Measurements from ENCODE around the gene GPC5.

Gene GPC5

DNA sequence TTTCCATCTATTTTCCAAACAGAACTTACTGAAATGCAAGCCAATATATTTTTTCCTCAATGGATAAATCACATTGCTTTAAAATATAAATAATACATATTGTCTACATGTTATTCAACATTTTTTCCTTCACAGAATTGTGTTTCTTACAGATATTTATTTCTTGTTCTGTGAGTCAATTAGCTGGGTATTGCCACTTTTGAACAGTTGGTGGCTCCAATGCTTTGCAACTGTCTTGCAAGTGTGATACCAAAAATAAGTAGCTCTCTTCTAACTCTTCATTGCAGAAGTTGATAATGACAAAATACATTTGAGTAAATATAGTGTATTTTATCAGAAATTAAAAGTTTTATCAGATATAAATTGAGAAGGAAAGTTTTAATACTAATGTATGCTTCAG lies 17.1 kb upstream of the GPC5 start:
- TF ChIP-seq, protein P1, sequence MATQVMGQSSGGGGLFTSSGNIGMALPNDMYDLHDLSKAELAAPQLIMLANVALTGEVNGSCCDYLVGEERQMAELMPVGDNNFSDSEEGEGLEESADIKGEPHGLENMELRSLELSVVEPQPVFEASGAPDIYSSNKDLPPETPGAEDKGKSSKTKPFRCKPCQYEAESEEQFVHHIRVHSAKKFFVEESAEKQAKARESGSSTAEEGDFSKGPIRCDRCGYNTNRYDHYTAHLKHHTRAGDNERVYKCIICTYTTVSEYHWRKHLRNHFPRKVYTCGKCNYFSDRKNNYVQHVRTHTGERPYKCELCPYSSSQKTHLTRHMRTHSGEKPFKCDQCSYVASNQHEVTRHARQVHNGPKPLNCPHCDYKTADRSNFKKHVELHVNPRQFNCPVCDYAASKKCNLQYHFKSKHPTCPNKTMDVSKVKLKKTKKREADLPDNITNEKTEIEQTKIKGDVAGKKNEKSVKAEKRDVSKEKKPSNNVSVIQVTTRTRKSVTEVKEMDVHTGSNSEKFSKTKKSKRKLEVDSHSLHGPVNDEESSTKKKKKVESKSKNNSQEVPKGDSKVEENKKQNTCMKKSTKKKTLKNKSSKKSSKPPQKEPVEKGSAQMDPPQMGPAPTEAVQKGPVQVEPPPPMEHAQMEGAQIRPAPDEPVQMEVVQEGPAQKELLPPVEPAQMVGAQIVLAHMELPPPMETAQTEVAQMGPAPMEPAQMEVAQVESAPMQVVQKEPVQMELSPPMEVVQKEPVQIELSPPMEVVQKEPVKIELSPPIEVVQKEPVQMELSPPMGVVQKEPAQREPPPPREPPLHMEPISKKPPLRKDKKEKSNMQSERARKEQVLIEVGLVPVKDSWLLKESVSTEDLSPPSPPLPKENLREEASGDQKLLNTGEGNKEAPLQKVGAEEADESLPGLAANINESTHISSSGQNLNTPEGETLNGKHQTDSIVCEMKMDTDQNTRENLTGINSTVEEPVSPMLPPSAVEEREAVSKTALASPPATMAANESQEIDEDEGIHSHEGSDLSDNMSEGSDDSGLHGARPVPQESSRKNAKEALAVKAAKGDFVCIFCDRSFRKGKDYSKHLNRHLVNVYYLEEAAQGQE (IDR thresholded peaks at IDR 0.05; ENCODE audit: insufficient read depth in 1 of 2, low read depth in 2 of 2, low read length in 2 of 2), result no peak
- no peak for TF ChIP-seq TAF1 (IDR thresholded peaks at IDR 0.05; ENCODE audit: borderline replicate concordance, insufficient read depth, low read length)
- TF ChIP-seq SIN3A (IDR thresholded peaks at IDR 0.05; ENCODE audit: borderline replicate concordance, insufficient read depth, low read length), result no peak
- no peak for TF ChIP-seq FOXP2 (optimal IDR thresholded peaks at IDR 0.05; ENCODE audit: borderline replicate concordance, extremely low read depth, extremely low read length, insufficient read depth)
- TF ChIP-seq POLR2AphosphoS5 (IDR thresholded peaks at IDR 0.05; ENCODE audit: low read depth, low read length), result no peak

DNA sequence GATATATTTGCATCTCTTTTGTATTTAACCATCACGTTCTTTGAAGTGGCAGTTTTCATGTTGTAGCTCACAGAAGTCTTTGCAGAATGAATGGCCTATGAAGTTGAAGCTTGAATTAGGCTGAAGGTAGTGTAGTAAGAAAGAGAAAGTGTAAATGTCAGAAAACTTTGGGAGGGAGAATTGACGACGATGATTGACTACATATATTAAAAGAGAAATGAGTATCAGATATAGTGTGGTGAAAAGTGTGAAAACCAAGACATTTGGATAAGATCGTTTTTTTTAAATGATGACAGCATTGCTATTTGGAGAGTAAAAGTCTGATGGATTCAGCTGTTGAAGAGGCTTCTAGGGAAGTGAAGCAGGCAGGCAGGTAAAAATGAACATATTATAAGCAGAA lies 14.6 kb upstream of the GPC5 start:
- TF ChIP-seq, protein P1 (IDR thresholded peaks at IDR 0.05; ENCODE audit: insufficient read depth in 1 of 2, low read depth in 2 of 2, low read length in 2 of 2), result no peak
- TF ChIP-seq SIN3A (IDR thresholded peaks at IDR 0.05; ENCODE audit: borderline replicate concordance, insufficient read depth, low read length), result no peak
- no peak for TF ChIP-seq POLR2AphosphoS5 (IDR thresholded peaks at IDR 0.05; ENCODE audit: low read depth, low read length)
- no peak for TF ChIP-seq FOXP2 (optimal IDR thresholded peaks at IDR 0.05; ENCODE audit: borderline replicate concordance, extremely low read depth, extremely low read length, insufficient read depth)
- no peak for TF ChIP-seq TAF1 (IDR thresholded peaks at IDR 0.05; ENCODE audit: borderline replicate concordance, insufficient read depth, low read length)

DNA sequence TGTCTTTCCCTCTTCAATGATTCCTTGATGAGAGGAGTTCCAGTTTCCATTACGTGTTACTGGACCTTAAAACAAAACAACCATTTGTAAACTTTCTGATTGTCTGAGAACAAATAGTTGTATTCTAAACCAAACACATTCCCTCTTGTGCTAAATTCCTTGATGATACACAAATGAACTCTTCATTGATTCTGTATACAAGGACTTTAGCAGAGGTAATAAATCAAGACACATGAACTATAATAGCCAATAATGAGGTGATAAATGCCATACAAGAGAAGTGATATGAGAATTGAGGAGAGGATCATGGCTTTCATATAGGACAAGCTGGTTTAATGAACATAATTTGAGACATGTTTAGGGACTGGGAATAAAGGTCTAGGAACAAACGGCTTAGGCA lies 13.5 kb upstream of the GPC5 start:
- TF ChIP-seq POLR2AphosphoS5 (IDR thresholded peaks at IDR 0.05; ENCODE audit: low read depth, low read length) (no peak), FOXP2 (optimal IDR thresholded peaks at IDR 0.05; ENCODE audit: borderline replicate concordance, extremely low read depth, extremely low read length, insufficient read depth) (no peak), TAF1 (IDR thresholded peaks at IDR 0.05; ENCODE audit: borderline replicate concordance, insufficient read depth, low read length) (no peak), SIN3A (IDR thresholded peaks at IDR 0.05; ENCODE audit: borderline replicate concordance, insufficient read depth, low read length) (no peak)
- TF ChIP-seq, protein P1 (IDR thresholded peaks at IDR 0.05; ENCODE audit: insufficient read depth in 1 of 2, low read depth in 2 of 2, low read length in 2 of 2), result no peak

DNA sequence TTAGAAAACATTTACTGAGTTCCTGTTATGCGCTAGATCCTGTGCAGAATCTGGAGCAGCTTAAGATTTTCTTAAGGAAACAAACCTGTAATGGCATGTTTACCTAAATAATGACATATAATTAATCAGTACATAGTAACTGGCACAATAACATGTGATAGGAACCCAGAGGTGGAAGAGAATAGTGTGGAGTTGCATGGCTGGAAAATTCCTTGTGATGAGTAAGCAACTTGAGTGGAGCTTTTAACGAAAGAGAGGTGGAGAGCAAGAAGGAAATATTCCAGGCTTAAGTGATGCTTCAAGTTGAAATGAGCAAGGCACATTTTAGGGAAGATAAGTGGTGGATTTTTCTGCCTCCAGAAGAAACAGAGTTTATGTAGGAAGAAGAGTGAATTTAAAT lies 9.2 kb upstream of the GPC5 start:
- TF ChIP-seq POLR2AphosphoS5 (IDR thresholded peaks at IDR 0.05; ENCODE audit: low read depth, low read length), result no peak
- no peak for TF ChIP-seq FOXP2 (optimal IDR thresholded peaks at IDR 0.05; ENCODE audit: borderline replicate concordance, extremely low read depth, extremely low read length, insufficient read depth)
- no peak for TF ChIP-seq TAF1 (IDR thresholded peaks at IDR 0.05; ENCODE audit: borderline replicate concordance, insufficient read depth, low read length)
- no peak for TF ChIP-seq SIN3A (IDR thresholded peaks at IDR 0.05; ENCODE audit: borderline replicate concordance, insufficient read depth, low read length)

DNA sequence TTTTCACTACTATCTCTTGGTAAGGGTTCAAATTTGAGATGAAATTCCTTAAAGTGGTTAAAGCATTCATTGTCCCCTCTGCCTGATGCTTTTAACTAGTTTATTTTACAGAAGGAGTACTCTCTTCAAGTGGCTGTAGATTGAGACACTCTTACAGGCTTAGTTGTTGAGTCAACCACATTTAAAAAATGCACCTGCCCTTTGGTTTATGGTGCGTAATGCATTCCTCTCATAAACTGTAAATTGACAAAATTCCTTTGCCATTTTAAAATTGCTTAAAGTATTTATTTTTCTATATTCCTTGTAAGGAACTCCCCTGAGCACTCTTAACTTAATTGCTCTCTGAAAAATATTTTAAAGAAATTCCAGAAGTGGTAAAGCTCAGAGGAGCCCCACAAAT lies 826 bp upstream of the GPC5 start:
- TF ChIP-seq SIN3A (IDR thresholded peaks at IDR 0.05; ENCODE audit: borderline replicate concordance, insufficient read depth, low read length), result no peak
- TF ChIP-seq, protein P1 (IDR thresholded peaks at IDR 0.05; ENCODE audit: insufficient read depth in 1 of 2, low read depth in 2 of 2, low read length in 2 of 2), result no peak
- no peak for TF ChIP-seq TAF1 (IDR thresholded peaks at IDR 0.05; ENCODE audit: borderline replicate concordance, insufficient read depth, low read length)
- TF ChIP-seq POLR2AphosphoS5 (IDR thresholded peaks at IDR 0.05; ENCODE audit: low read depth, low read length), result no peak
- TF ChIP-seq FOXP2 (optimal IDR thresholded peaks at IDR 0.05; ENCODE audit: borderline replicate concordance, extremely low read depth, extremely low read length, insufficient read depth), result no peak

All from PFSK-1 (cell line).